NCI-H187 treated with DMSO at 0.1 percent for 48 hours (cell line): ENCODE results near the gene BET1L.

Experiments used
- DNase-seq: peaks from one replicate; lab custom pipeline; 2025; lab: John Stamatoyannopoulos, UW

The BET1L gene

GRCh38 chr11:209275-210121 is 2.3 kb upstream of the BET1L start:
- DNase-seq: no peak

GRCh38 chr11:208917-209260 is 1.7 kb upstream of the BET1L start:
- no peak for DNase-seq

- peak; percentile 30 for DNase-seq
Measured at GRCh38 chr11:208181-208916, 1.1 kb upstream of the BET1L start.

- no peak for DNase-seq
Measured at GRCh38 chr11:207863-208180, 623 bp upstream of the BET1L start.

- DNase-seq: no peak
Measured at GRCh38 chr11:206526-207207, 532 bp downstream of the BET1L start.

- DNase-seq: no peak
Measured at GRCh38 chr11:206002-206384, 1.2 kb downstream of the BET1L start.

- DNase-seq: no peak
Measured at GRCh38 chr11:205221-206001, 1.8 kb downstream of the BET1L start.

- DNase-seq: no peak
Measured at GRCh38 chr11:204587-205109, 2.6 kb downstream of the BET1L start.

GRCh38 chr11:203945-204586 is 3.1 kb downstream of the BET1L start:
- DNase-seq: no peak

GRCh38 chr11:203056-203944 is 3.9 kb downstream of the BET1L start:
- no peak for DNase-seq

- no peak for DNase-seq
Measured at GRCh38 chr11:202490-202889, 4.7 kb downstream of the BET1L start.

GRCh38 chr11:201966-202365 is 5.2 kb downstream of the BET1L start:
- DNase-seq: no peak

- DNase-seq: no peak
Measured at GRCh38 chr11:200224-201003, 6.8 kb downstream of the BET1L start.

- DNase-seq: no peak
Measured at GRCh38 chr11:199782-200181, 7.4 kb downstream of the BET1L start.

- DNase-seq: no peak
Measured at GRCh38 chr11:199004-199581, 8.1 kb downstream of the BET1L start.

- no peak for DNase-seq
Measured at GRCh38 chr11:198236-198806, 8.9 kb downstream of the BET1L start.

GRCh38 chr11:197741-198235 is 9.4 kb downstream of the BET1L start:
- no peak for DNase-seq

- DNase-seq: no peak
Measured at GRCh38 chr11:196786-197731, 10.1 kb downstream of the BET1L start.
